GM21360 (cell line): ENCODE data around the gene CFD.

ENCODE experiments used
- ATAC-seq: cut with Tn5 transposase; IDR thresholded peaks from one replicate; pipeline ENCODE4 v1.9.1; 2021; ENCODE audit warnings: mild to moderate bottlenecking, moderate library complexity; ENCODE audit not compliant: unreplicated experiment

The CFD gene

GRCh38 chr19:903266-903797, 43.9 kb downstream of the CFD start:
- ATAC-seq = no peak

- ATAC-seq = no peak
Observed at GRCh38 chr19:904545-904944, 45.1 kb downstream of the CFD start.

GRCh38 chr19:906480-906879, 47.0 kb downstream of the CFD start:
- no peak for ATAC-seq

GRCh38 chr19:907183-907853, 47.9 kb downstream of the CFD start:
- ATAC-seq = no peak

GRCh38 chr19:911197-912033, 52.0 kb downstream of the CFD start:
- ATAC-seq = no peak

GRCh38 chr19:912181-913079, 53.0 kb downstream of the CFD start:
- ATAC-seq = no peak
